Thoracic aorta (tissue), 2 donors: Measurements from ENCODE around the gene REV1. TPM values are rescaled to one million over a fixed set of nuclear protein-coding genes. Genes with fewer than 3 reads are reported as not detected.
"Not testable (repeated sequence)": the region's sequence is repeated elsewhere in the genome, so short reads cannot be mapped to it uniquely, and the experiment has no call there.

Experiments used
- ATAC-seq: fragments of 150-250 bp; one replicate; pipeline ENCODE4 v1.8.0; 2017; ENCODE audit warnings: low read depth; ENCODE audit not compliant: insufficient number of reproducible peaks, low FRiP score
- DNase-seq: peaks from one replicate; pipeline ENCODE4 v3.0.0-alpha.2; 2020; ENCODE audit warnings: low spot score
- H3K27ac ChIP-seq, 2 donors: fragments of 200-600 bp; sonication (generic); 1 replicate in 1 of 2; 2 replicates in 1 of 2; pipeline ENCODE4 v1.5.1; 2016; ENCODE audit warnings: mild to moderate bottlenecking in 2 of 2, moderate library complexity in 2 of 2
- H3K27me3 ChIP-seq: fragments of 200-600 bp; sonication (generic); replicated peaks from 2 replicates; pipeline ENCODE4 v1.6.0; 2016; ENCODE audit warnings: mild to moderate bottlenecking; ENCODE audit not compliant: insufficient read depth
- H3K36me3 ChIP-seq: fragments of 200-600 bp; sonication (generic); one replicate; pipeline ENCODE4 v1.5.1; 2016
- H3K4me1 ChIP-seq, 2 donors: fragments of 200-600 bp; sonication (generic); 1 replicate in 1 of 2; 2 replicates in 1 of 2; pipeline versions ENCODE4 v1.5.1 to v1.6.0; 2016; ENCODE audit warnings: low read depth in 2 of 2, mild to moderate bottlenecking in 1 of 2; ENCODE audit not compliant: control insufficient read depth in 1 of 2
- H3K4me3 ChIP-seq: fragments of 200-600 bp; sonication (generic); 2 replicates; pipeline ENCODE4 v1.5.1; 2016; ENCODE audit warnings: mild to moderate bottlenecking
- H3K9me3 ChIP-seq: fragments of 200-600 bp; sonication (generic); 2 replicates; pipeline ENCODE4 v1.5.1; 2016
- CTCF ChIP-seq: fragments of 200-600 bp; sonication (generic); IDR thresholded peaks from one replicate; pipeline ENCODE4 v1.5.1; 2019; ENCODE audit warnings: antibody characterized with exemption
- total RNA-seq, 2 donors: library from RNA; depleted of rRNA; stranded (reverse); fragments of >200 nt; gene quantifications; one replicate each; pipeline versions ENCODE4 v1.1.0 to v1.2.3, GENCODE V29; 2016

The REV1 gene
- total RNA-seq, 2 donors from 2014 or later: 48.3 to 107 TPM

GRCh38 chr2:99380376-99381010 is 109.3 kb downstream of the REV1 start:
- H3K27me3 ChIP-seq: no peaks in the 10 kb centered on the region
- H3K4me1 ChIP-seq: no peaks in the 10 kb centered on the region
- DNase-seq (no peak), ATAC-seq (no peak)
- TF ChIP-seq CTCF: no peak
- peaks cover 30% of the 10 kb centered on the region for H3K36me3 ChIP-seq
- H3K4me3 ChIP-seq: no peak overlapping the region
- no peaks in the 10 kb centered on the region for H3K9me3 ChIP-seq
- no peak overlapping the region for H3K27ac ChIP-seq

- H3K36me3 ChIP-seq: peaks cover 21% of the 10 kb centered on the region
- peaks cover 4% of the 10 kb centered on the region for H3K9me3 ChIP-seq
- no peak overlapping the region for H3K27ac ChIP-seq
- no peaks in the 10 kb centered on the region for H3K27me3 ChIP-seq
- TF ChIP-seq CTCF: no peak
- no peak overlapping the region for H3K4me3 ChIP-seq
- DNase-seq (no peak), ATAC-seq (no peak)
- no peaks in the 10 kb centered on the region for H3K4me1 ChIP-seq
These were observed 111.9 kb downstream of the REV1 start for GRCh38 chr2:99377879-99378278.

- H3K27me3 ChIP-seq: no peaks in the 10 kb centered on the region
- H3K4me1 ChIP-seq: no peaks in the 10 kb centered on the region
- no peak for ATAC-seq
- no peak overlapping the region for H3K4me3 ChIP-seq
- H3K27ac ChIP-seq: no peak overlapping the region
- DNase-seq: no peak
- peaks cover 4% of the 10 kb centered on the region for H3K9me3 ChIP-seq
- H3K36me3 ChIP-seq: peaks cover 30% of the 10 kb centered on the region
- TF ChIP-seq CTCF: no peak
These were observed 113.5 kb downstream of the REV1 start for GRCh38 chr2:99376254-99376864.

GRCh38 chr2:99374747-99375146 is 115.1 kb downstream of the REV1 start:
- peaks cover 4% of the 10 kb centered on the region for H3K9me3 ChIP-seq
- H3K4me3 ChIP-seq: no peak overlapping the region
- H3K27me3 ChIP-seq: no peaks in the 10 kb centered on the region
- H3K27ac ChIP-seq: no peak overlapping the region
- ATAC-seq (no peak), DNase-seq (no peak)
- no peaks in the 10 kb centered on the region for H3K4me1 ChIP-seq
- TF ChIP-seq CTCF: no peak
- H3K36me3 ChIP-seq: peaks cover 29% of the 10 kb centered on the region

- no peak for DNase-seq
- TF ChIP-seq CTCF: no peak
- H3K27ac ChIP-seq: no peak overlapping the region
- no peak for ATAC-seq
- H3K9me3 ChIP-seq: peaks cover 4% of the 10 kb centered on the region
- H3K4me1 ChIP-seq: no peaks in the 10 kb centered on the region
- H3K36me3 ChIP-seq: peaks cover 31% of the 10 kb centered on the region
- no peaks in the 10 kb centered on the region for H3K27me3 ChIP-seq
- no peak overlapping the region for H3K4me3 ChIP-seq
These were observed 116.7 kb downstream of the REV1 start for GRCh38 chr2:99373144-99373543.

GRCh38 chr2:99368854-99369253 is 121.0 kb downstream of the REV1 start:
- not testable (repeated sequence) for DNase-seq, ATAC-seq, H3K27me3 ChIP-seq, H3K4me3 ChIP-seq, H3K4me1 ChIP-seq, H3K27ac ChIP-seq, H3K9me3 ChIP-seq
- peaks cover 50% of the 10 kb centered on the region for H3K36me3 ChIP-seq
